ENCODE results near the gene S100A16.
A peak's percentile ranks its signal among the peaks of the same experiment; 100 is the strongest.

Gene S100A16

GRCh38 chr1:153626904-153627714, 14.2 kb upstream of the S100A16 start, which contains the start of gene S100A13:
S100A13 (minus strand) TSS chr1:153627505; CDS start chr1:153626472, 1,033 bp downstream.
- TF ChIP-seq CTCF (IDR thresholded peaks at IDR 0.05; ENCODE audit: low read depth, low read length) = peak; percentile 71
- peak; percentile 91 to 97 for DNase-seq (ENCODE audit: low read depth in 2 of 2)
- peak within 1 kb of the TSS; percentile 66 to 69 for H3K4me3 ChIP-seq (replicated peaks in 1 of 2; ENCODE audit: low read depth in 2 of 2, low read length in 2 of 2)

GRCh38 chr1:153626477-153626903, 13.6 kb upstream of the S100A16 start:
- no peak for TF ChIP-seq CTCF (IDR thresholded peaks at IDR 0.05; ENCODE audit: low read depth, low read length)
- no peak for DNase-seq (ENCODE audit: low read depth in 2 of 2)
- H3K4me3 ChIP-seq (replicated peaks in 1 of 2; ENCODE audit: low read depth in 2 of 2, low read length in 2 of 2) = peak overlapping the region; percentile 66 to 69

- no peak for TF ChIP-seq CTCF (IDR thresholded peaks at IDR 0.05; ENCODE audit: low read depth, low read length)
- no peak for DNase-seq (ENCODE audit: low read depth in 2 of 2)
- H3K4me3 ChIP-seq (replicated peaks in 1 of 2; ENCODE audit: low read depth in 2 of 2, low read length in 2 of 2) = no peak overlapping the region
Observed at GRCh38 chr1:153624965-153625611, 12.2 kb upstream of the S100A16 start.

GRCh38 chr1:153623101-153623500, 10.2 kb upstream of the S100A16 start:
- no peak overlapping the region for H3K4me3 ChIP-seq (replicated peaks in 1 of 2; ENCODE audit: low read depth in 2 of 2, low read length in 2 of 2)
- no peak for DNase-seq (ENCODE audit: low read depth in 2 of 2)
- no peak for TF ChIP-seq CTCF (IDR thresholded peaks at IDR 0.05; ENCODE audit: low read depth, low read length)

- no peak overlapping the region for H3K4me3 ChIP-seq (replicated peaks in 1 of 2; ENCODE audit: low read depth in 2 of 2, low read length in 2 of 2)
- DNase-seq (ENCODE audit: low read depth in 2 of 2) = no peak
- no peak for TF ChIP-seq CTCF (IDR thresholded peaks at IDR 0.05; ENCODE audit: low read depth, low read length)
Observed at GRCh38 chr1:153619171-153619570, 6.2 kb upstream of the S100A16 start.

- no peak overlapping the region for H3K4me3 ChIP-seq (replicated peaks in 1 of 2; ENCODE audit: low read depth in 2 of 2, low read length in 2 of 2)
- DNase-seq (ENCODE audit: low read depth in 2 of 2) = peak in 1 of 2 donors; percentile 78
- TF ChIP-seq CTCF (IDR thresholded peaks at IDR 0.05; ENCODE audit: low read depth, low read length) = peak; percentile 88
Observed at GRCh38 chr1:153617663-153618062, 4.7 kb upstream of the S100A16 start.
